Measurements from ENCODE around the gene FCHO1. TPM values are rescaled to one million over a fixed set of nuclear protein-coding genes. Genes with fewer than 3 reads are reported as not detected.
"Not testable (repeated sequence)": the region's sequence is repeated elsewhere in the genome, so short reads cannot be mapped to it uniquely, and the experiment has no call there.

The FCHO1 gene
- total and polyA plus RNA-seq, 4 donors, result 1.5 to 6.9 (median 2.3) TPM

DNA sequence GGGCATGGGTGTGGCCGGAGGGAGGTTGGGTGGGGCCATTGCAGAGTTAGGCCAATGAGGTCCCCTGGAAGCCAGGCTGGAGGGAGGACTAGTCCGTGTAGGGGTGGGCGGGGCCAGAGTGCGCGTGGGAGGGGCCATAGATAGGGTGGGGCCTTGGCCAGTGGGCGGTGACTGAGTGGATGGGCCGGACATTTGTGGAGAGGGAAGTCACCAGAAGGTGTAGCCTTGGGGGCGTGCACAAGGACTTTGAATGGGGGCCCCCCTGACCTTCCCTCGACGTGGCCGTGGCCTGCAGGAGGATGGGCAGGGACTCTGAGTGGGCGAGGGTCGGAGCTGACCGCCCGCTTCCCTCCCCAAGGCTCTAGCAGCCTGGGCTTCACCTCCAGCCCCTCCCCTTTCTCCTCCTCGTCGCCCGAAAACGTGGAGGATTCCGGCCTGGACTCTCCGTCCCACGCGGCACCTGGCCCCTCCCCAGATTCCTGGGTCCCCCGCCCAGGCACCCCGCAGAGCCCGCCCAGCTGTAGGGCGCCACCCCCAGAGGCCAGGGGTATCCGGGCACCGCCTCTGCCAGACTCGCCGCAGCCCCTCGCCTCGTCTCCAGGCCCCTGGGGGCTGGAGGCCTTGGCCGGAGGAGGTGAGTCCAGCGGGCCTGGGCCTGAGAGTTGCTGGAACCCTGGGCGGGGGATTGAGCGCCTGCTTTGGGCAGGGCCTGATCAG is 27.1 kb downstream of the FCHO1 start:
- no peak overlapping the region for H3K4me3 ChIP-seq (ENCODE audit: low read length in 2 of 2)
- DNase-seq (peak; percentile 79 to 88), ATAC-seq (ENCODE audit: low FRiP score) (peak; percentile 53)
- no peaks in the 10 kb centered on the region for H3K27me3 ChIP-seq (ENCODE audit: control insufficient read depth in 1 of 2, insufficient read depth in 2 of 2, low read length in 1 of 2)
- no peaks in the 10 kb centered on the region for H3K36me3 ChIP-seq (ENCODE audit: control insufficient read depth in 1 of 2, insufficient read depth in 2 of 2, low read length in 1 of 2)
- intact Hi-C loops (cut with DNase I), result loop anchor here in 1 of 2 donors (5.0 kb wide), 1 partner anchor 76 kb away; no protein-coding TSS in a partner anchor
- H3K9me3 ChIP-seq (ENCODE audit: control insufficient read depth, low read length), result no peaks in the 10 kb centered on the region
- no peak overlapping the region for H3K27ac ChIP-seq (ENCODE audit: low read depth in 1 of 2, low read length in 2 of 2)
- no peaks in the 10 kb centered on the region for H3K4me1 ChIP-seq (ENCODE audit: control insufficient read depth in 1 of 2, insufficient read depth in 2 of 2, low read length in 2 of 2)
- WGBS, 2 donors, result 3 to 6% methylated on average over 23 to 37 of the region's 37 CpGs

DNA sequence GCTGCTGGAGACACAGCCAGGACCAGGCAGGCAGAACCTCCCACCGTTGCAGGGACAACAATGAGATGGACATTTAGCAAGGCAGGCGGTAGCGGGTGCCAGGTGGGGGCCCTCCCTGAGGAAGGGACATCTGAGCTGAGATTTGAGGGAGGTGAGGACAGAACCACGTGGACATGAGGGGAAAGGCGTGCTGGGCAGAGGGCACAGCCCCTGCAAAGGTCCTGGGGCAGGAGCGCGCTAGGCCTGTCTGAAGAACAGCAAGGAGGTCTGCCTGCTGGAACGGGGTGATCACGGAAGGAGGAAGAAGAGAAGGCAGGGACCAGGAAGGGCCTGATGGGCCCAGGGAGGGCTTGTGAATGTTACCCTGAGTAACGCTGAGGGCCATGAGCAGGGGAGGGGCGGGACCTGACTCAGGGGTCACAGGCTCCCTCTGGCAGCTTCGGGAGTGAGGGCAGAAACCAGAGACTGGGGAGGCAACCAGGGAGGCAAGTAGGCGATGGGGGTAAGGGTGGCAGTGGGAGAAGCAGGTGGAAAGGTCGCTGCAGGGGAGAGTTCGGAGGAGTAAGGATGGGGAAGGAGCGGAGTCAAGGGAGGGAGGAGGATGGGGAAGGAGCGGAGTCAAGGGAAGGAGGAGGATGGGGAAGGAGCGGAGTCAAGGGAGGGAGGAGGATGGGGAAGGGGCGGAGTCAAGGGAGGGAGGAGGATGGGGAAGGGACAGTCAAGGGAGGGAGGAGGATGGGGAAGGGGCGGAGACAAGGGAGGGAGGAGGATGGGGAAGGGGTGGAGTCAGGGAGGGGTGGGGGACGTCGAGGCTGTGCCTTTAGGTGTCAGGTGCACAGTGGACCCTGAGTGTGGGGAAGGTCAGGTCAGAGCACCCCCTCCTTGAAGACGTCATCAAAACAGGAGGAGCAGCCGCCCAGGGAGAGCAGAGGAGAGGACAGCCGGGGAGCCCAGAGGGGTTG is 28.0 kb downstream of the FCHO1 start:
- Histone ChIP-seq H3K27me3 (ENCODE audit: control insufficient read depth in 1 of 2, insufficient read depth in 2 of 2, low read length in 1 of 2) (no peaks in the 10 kb centered on the region), H3K27ac (ENCODE audit: low read depth in 1 of 2, low read length in 2 of 2) (no peak overlapping the region), H3K4me1 (ENCODE audit: control insufficient read depth in 1 of 2, insufficient read depth in 2 of 2, low read length in 2 of 2) (no peaks in the 10 kb centered on the region), H3K36me3 (ENCODE audit: control insufficient read depth in 1 of 2, insufficient read depth in 2 of 2, low read length in 1 of 2) (no peaks in the 10 kb centered on the region), H3K9me3 (ENCODE audit: control insufficient read depth, low read length) (no peaks in the 10 kb centered on the region), H3K4me3 (ENCODE audit: low read length in 2 of 2) (no peak overlapping the region)
- ATAC-seq (ENCODE audit: low FRiP score), result no peak
- intact Hi-C loops (cut with DNase I), result loop anchor here in 1 of 2 donors (5.0 kb wide), 1 partner anchor 77 kb away; no protein-coding TSS in a partner anchor
- WGBS, 2 donors, result 12 to 14% methylated on average over 23 to 25 of the region's 25 CpGs
- DNase-seq, result peak in 1 of 2 donors; percentile 80

DNA sequence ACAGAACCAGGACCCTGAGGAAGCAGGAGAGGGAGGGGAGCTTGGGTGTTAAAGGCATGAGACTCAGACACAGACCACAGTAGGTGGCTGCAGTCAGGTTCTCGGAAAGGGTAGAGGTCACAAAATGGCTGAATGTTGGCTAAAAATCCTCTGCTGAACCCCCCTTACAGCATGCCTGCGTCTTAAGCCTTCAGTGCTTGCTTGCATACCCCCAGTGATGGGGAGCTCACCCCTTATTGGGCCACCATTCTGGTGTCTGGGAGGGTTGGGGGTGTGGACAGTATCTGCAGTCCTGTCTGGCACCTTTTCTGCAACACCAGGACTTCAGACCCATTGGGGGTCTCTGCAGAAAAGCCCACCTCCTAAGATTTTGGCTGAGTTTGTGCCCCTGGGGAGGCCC is 29.5 kb downstream of the FCHO1 start:
- ATAC-seq (ENCODE audit: low FRiP score) (no peak), DNase-seq (no peak)
- Histone ChIP-seq H3K4me3 (ENCODE audit: low read length in 2 of 2) (no peak overlapping the region), H3K36me3 (ENCODE audit: control insufficient read depth in 1 of 2, insufficient read depth in 2 of 2, low read length in 1 of 2) (no peaks in the 10 kb centered on the region), H3K9me3 (ENCODE audit: control insufficient read depth, low read length) (no peaks in the 10 kb centered on the region), H3K4me1 (ENCODE audit: control insufficient read depth in 1 of 2, insufficient read depth in 2 of 2, low read length in 2 of 2) (no peaks in the 10 kb centered on the region), H3K27ac (ENCODE audit: low read depth in 1 of 2, low read length in 2 of 2) (no peak overlapping the region), H3K27me3 (ENCODE audit: control insufficient read depth in 1 of 2, insufficient read depth in 2 of 2, low read length in 1 of 2) (no peaks in the 10 kb centered on the region)
- 79 to 91% methylated on average over 2 of the region's 2 CpGs for WGBS, 2 donors
- intact Hi-C loops (cut with DNase I), result no loop called here

DNA sequence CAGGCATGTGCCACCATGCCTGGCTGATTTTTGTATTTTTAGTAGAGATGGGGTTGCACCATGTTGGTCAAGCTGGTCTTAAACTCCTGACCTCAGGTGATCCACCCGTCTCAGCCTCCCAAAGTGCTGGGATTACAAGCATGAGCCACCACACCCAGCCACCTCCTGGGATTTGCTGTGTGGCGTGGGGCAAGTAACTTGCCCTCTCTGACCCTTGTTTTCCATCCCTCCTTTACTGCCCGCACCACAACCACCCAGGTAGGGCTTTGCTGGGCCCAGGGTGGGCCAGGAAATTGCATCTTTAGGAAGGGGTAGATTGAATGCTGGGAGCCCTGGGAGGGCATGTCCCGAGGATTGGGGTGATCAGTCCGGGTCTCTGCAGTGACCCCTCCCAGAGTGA is 32.4 kb downstream of the FCHO1 start:
- H3K27ac ChIP-seq (ENCODE audit: low read depth in 1 of 2, low read length in 2 of 2); intact Hi-C loops (cut with DNase I); H3K36me3 ChIP-seq (ENCODE audit: control insufficient read depth in 1 of 2, insufficient read depth in 2 of 2, low read length in 1 of 2); H3K9me3 ChIP-seq (ENCODE audit: control insufficient read depth, low read length); DNase-seq; H3K4me1 ChIP-seq (ENCODE audit: control insufficient read depth in 1 of 2, insufficient read depth in 2 of 2, low read length in 2 of 2); H3K27me3 ChIP-seq (ENCODE audit: control insufficient read depth in 1 of 2, insufficient read depth in 2 of 2, low read length in 1 of 2); H3K4me3 ChIP-seq (ENCODE audit: low read length in 2 of 2); ATAC-seq (ENCODE audit: low FRiP score): not testable (repeated sequence)
- 71 to 72% methylated on average over 5 of the region's 5 CpGs for WGBS, 2 donors

GRCh38 chr19:17784201-17785008 is 33.1 kb downstream of the FCHO1 start:
- ATAC-seq (ENCODE audit: low FRiP score) (peak; percentile 53), DNase-seq (peak; percentile 78 to 85)
- intact Hi-C loops (cut with DNase I), result no loop called here
- Histone ChIP-seq H3K9me3 (ENCODE audit: control insufficient read depth, low read length) (peaks cover 2% of the 10 kb centered on the region), H3K27me3 (ENCODE audit: control insufficient read depth in 1 of 2, insufficient read depth in 2 of 2, low read length in 1 of 2) (no peaks in the 10 kb centered on the region), H3K4me3 (ENCODE audit: low read length in 2 of 2) (no peak overlapping the region), H3K27ac (ENCODE audit: low read depth in 1 of 2, low read length in 2 of 2) (no peak overlapping the region), H3K4me1 (ENCODE audit: control insufficient read depth in 1 of 2, insufficient read depth in 2 of 2, low read length in 2 of 2) (no peaks in the 10 kb centered on the region), H3K36me3 (ENCODE audit: control insufficient read depth in 1 of 2, insufficient read depth in 2 of 2, low read length in 1 of 2) (no peaks in the 10 kb centered on the region)
- WGBS, 2 donors, result 35 to 40% methylated on average over 32 of the region's 32 CpGs

- Histone ChIP-seq H3K27me3 (ENCODE audit: control insufficient read depth in 1 of 2, insufficient read depth in 2 of 2, low read length in 1 of 2) (no peaks in the 10 kb centered on the region), H3K9me3 (ENCODE audit: control insufficient read depth, low read length) (peaks cover 2% of the 10 kb centered on the region), H3K27ac (ENCODE audit: low read depth in 1 of 2, low read length in 2 of 2) (no peak overlapping the region), H3K4me1 (ENCODE audit: control insufficient read depth in 1 of 2, insufficient read depth in 2 of 2, low read length in 2 of 2) (no peaks in the 10 kb centered on the region), H3K36me3 (ENCODE audit: control insufficient read depth in 1 of 2, insufficient read depth in 2 of 2, low read length in 1 of 2) (no peaks in the 10 kb centered on the region), H3K4me3 (ENCODE audit: low read length in 2 of 2) (no peak overlapping the region)
- ATAC-seq (ENCODE audit: low FRiP score) (no peak), DNase-seq (no peak)
- intact Hi-C loops (cut with DNase I), result no loop called here
- whole genome bisulfite sequencing, 2 donors, result 90 to 92% methylated on average over 14 of the region's 14 CpGs
Observed at GRCh38 chr19:17787274-17787913, 36.1 kb downstream of the FCHO1 start.

DNA sequence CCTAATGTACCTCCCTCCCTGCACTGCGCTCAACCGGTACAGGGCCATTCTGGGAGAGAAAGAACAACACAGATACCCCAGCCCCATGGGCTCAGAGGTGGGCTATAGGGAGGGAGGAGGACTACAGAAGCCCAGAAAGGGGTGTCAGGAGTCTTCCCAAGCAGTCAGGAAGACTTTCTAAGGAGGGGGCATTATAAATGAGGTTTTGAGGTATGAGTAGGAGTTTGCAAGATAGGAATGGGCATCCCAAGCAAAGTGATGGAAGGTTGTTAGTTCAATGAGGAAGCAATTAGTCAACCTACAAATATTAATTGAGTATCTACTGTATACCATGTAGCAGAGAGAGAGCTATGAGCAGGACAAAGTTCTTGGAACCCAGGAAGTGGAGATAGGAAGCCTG is 37.4 kb downstream of the FCHO1 start:
- no peaks in the 10 kb centered on the region for H3K27me3 ChIP-seq (ENCODE audit: control insufficient read depth in 1 of 2, insufficient read depth in 2 of 2, low read length in 1 of 2)
- no peak for DNase-seq
- no peak for ATAC-seq (ENCODE audit: low FRiP score)
- H3K9me3 ChIP-seq (ENCODE audit: control insufficient read depth, low read length), result peaks cover 2% of the 10 kb centered on the region
- H3K27ac ChIP-seq (ENCODE audit: low read depth in 1 of 2, low read length in 2 of 2), result no peak overlapping the region
- H3K4me1 ChIP-seq (ENCODE audit: control insufficient read depth in 1 of 2, insufficient read depth in 2 of 2, low read length in 2 of 2), result no peaks in the 10 kb centered on the region
- 96% methylated on average over 2 of the region's 2 CpGs for WGBS, 2 donors
- no peaks in the 10 kb centered on the region for H3K36me3 ChIP-seq (ENCODE audit: control insufficient read depth in 1 of 2, insufficient read depth in 2 of 2, low read length in 1 of 2)
- intact Hi-C loops (cut with DNase I), result no loop called here
- H3K4me3 ChIP-seq (ENCODE audit: low read length in 2 of 2), result no peak overlapping the region

All from aorta (tissue), 5 donors.